CD8-positive, alpha-beta memory T cell (primary cell): ENCODE results near the gene SYT6. TPM values are rescaled to one million over a fixed set of nuclear protein-coding genes. Genes with fewer than 3 reads are reported as not detected.

Source experiments
- CTCF ChIA-PET: fragments of 350-600 bp; sonication (Branson Sonifier 250); formaldehyde crosslinking; loops from one replicate; lab custom pipeline; 2021; ENCODE audit warnings: antibody characterized with exemption; lab: Charles Lee
- POLR2A ChIA-PET: fragments of 350-600 bp; sonication (Branson Sonifier 250); formaldehyde crosslinking; loops from one replicate; lab custom pipeline; 2021; ENCODE audit warnings: antibody characterized with exemption; lab: Charles Lee
- DNase-seq, 5 donors: peaks; one replicate each; pipeline versions ENCODE4 v3.0.0 to v3.0.0-alpha.2; 2020 to 2022; ENCODE audit warnings: mixed read lengths in 1 of 5
- H3K27ac ChIP-seq: one replicate; pipeline ENCODE4 v1.7.0; 2013; ENCODE audit warnings: low read depth, mild to moderate bottlenecking, low read length, moderate library complexity
- H3K27me3 ChIP-seq: 2 replicates; pipeline ENCODE4 v1.7.0; 2013; ENCODE audit warnings: low read length, mild to moderate bottlenecking; ENCODE audit not compliant: insufficient read depth, poor library complexity, severe bottlenecking
- H3K36me3 ChIP-seq: 2 replicates; pipeline ENCODE4 v1.7.0; 2013; ENCODE audit warnings: mild to moderate bottlenecking, low read length, moderate library complexity; ENCODE audit not compliant: insufficient read depth
- H3K4me1 ChIP-seq: 2 replicates; pipeline ENCODE4 v1.7.0; 2013; ENCODE audit warnings: mild to moderate bottlenecking, low read length, moderate library complexity; ENCODE audit not compliant: insufficient read depth
- H3K4me3 ChIP-seq: 2 replicates; pipeline ENCODE4 v1.7.0; 2013; ENCODE audit warnings: mild to moderate bottlenecking, low read length
- H3K9me3 ChIP-seq: 2 replicates; pipeline ENCODE4 v1.7.0; 2013; ENCODE audit warnings: mild to moderate bottlenecking, low read length
- H3K27ac Mint-ChIP-seq, 8 donors: one replicate each; pipeline ENCODE4 v1.8.0; 2020 to 2021; ENCODE audit warnings: mixed read lengths in 8 of 8, mild to moderate bottlenecking in 6 of 8, inconsistent platforms in 3 of 8, moderate library complexity in 3 of 8
- H3K27me3 Mint-ChIP-seq, 2 donors: one replicate each; pipeline ENCODE4 v1.8.0; 2020 to 2021; ENCODE audit warnings: mixed read lengths in 2 of 2, mild to moderate bottlenecking in 1 of 2, moderate library complexity in 1 of 2
- H3K36me3 Mint-ChIP-seq, 3 donors: one replicate each; pipeline ENCODE4 v1.8.0; 2020 to 2021; ENCODE audit warnings: mixed read lengths in 3 of 3, inconsistent platforms in 1 of 3, mild to moderate bottlenecking in 1 of 3
- H3K4me1 Mint-ChIP-seq, 3 donors: one replicate each; pipeline ENCODE4 v1.8.0; 2020 to 2021; ENCODE audit warnings: mixed read lengths in 3 of 3, inconsistent platforms in 1 of 3, mild to moderate bottlenecking in 1 of 3
- H3K4me3 Mint-ChIP-seq, 7 donors: one replicate each; pipeline ENCODE4 v1.8.0; 2020 to 2021; ENCODE audit warnings: mixed read lengths in 7 of 7, mild to moderate bottlenecking in 6 of 7, moderate library complexity in 4 of 7, inconsistent platforms in 2 of 7
- H3K9me3 Mint-ChIP-seq, 5 donors: one replicate each; pipeline ENCODE4 v1.8.0; 2020 to 2022; ENCODE audit warnings: mixed read lengths in 5 of 5, mild to moderate bottlenecking in 3 of 5, moderate library complexity in 2 of 5, inconsistent platforms in 1 of 5
- polyA plus RNA-seq: library from polyadenylated mRNA; unstranded; fragments of 300-500 nt; fragmentation: Illumina TruSeq; gene quantifications from one replicate; pipeline ENCODE4 v1.2.3, GENCODE V29; 2021
- total RNA-seq, 2 experiments: library from RNA; stranded (reverse); gene quantifications; one replicate each; pipeline ENCODE4 v1.2.3, GENCODE V29; 2021

SYT6 gene
- total and polyA plus RNA-seq, 3 experiments from 2014 or later = not detected

DNA sequence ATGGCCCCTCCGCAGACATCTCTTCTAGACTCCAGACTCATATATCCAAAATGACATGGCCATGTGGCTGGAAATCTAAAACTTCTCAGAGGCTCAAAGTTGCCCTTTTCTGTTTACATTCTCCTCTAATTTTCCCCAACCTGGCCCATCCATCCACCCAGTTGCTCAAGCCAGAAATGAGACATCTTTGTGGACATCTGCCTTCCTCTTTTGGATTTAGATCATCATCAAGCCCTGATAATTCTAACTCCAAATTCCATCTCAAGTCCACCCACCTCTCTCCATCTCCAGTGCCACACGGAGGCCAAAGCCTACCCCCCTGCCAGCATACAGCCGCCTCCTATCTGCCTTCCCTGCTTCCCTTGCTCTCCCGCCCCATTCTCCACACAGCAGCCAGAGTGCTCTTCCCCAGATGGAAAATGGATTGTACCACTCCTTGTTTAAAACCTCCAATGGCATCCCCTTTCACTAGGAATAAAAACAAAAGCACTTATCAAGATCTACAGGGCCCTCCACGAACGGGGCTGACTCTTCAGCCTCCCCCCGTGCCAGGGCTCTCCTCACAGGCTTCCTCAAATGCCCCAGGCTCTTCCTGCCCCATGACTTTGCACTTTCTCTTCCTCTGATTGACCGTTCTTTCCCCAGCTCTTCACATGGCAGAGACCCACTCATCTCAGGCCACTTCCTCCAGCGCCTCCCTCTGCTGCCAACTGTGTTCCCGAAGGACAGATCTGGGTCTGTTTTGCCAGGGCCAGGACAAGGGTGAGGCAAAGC, 40.1 kb downstream of the SYT6 start:
- H3K27me3 Mint-ChIP-seq = peaks cover 0 to 3% of the 10 kb centered on the region in 2 donors
- peaks cover 12 to 15% (median 14%) of the 10 kb centered on the region in 3 donors for H3K4me1 Mint-ChIP-seq
- no peak overlapping the region for H3K4me3 ChIP-seq
- H3K27me3 ChIP-seq = no peaks in the 10 kb centered on the region
- DNase-seq = no peak
- ChIA-PET CTCF (no interaction called here), POLR2A (no interaction called here)
- no peak overlapping the region for H3K27ac ChIP-seq
- H3K9me3 ChIP-seq = no peaks in the 10 kb centered on the region
- no peaks in the 10 kb centered on the region for H3K4me1 ChIP-seq
- H3K36me3 Mint-ChIP-seq = no peaks in the 10 kb centered on the region
- no peaks in the 10 kb centered on the region for H3K36me3 ChIP-seq
- H3K4me3 Mint-ChIP-seq = no peak overlapping the region
- peak overlapping the region in 5 of 8 donors; percentile 3 to 72 (median 49) for H3K27ac Mint-ChIP-seq
- no peaks in the 10 kb centered on the region for H3K9me3 Mint-ChIP-seq

DNA sequence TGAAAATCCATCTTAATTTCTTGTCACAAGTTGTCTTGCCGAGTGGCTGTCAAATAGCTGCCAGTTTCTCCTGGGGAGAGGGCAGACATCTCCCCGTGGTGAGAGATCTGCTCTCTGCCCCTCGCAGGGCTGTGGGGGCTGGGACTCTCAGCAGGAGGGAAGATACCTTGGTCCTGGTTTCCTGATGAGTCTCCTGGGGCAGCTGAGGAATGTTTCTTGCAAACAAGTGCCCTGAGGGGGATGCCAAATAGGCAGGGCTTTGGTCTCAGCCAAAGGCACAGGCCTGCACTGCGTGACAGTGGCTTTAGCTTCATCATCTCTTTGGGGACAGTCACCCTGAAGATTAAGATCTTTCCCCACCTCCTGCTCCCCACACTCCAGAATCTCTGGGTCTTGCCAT, 40.9 kb downstream of the SYT6 start:
- H3K4me1 ChIP-seq = no peaks in the 10 kb centered on the region
- CTCF ChIA-PET = interaction anchor here (0.5 to 1.2 kb wide), 2 partner anchors 13 to 1714 kb away, joined by 3 read pairs; no protein-coding TSS in a partner anchor

DNA sequence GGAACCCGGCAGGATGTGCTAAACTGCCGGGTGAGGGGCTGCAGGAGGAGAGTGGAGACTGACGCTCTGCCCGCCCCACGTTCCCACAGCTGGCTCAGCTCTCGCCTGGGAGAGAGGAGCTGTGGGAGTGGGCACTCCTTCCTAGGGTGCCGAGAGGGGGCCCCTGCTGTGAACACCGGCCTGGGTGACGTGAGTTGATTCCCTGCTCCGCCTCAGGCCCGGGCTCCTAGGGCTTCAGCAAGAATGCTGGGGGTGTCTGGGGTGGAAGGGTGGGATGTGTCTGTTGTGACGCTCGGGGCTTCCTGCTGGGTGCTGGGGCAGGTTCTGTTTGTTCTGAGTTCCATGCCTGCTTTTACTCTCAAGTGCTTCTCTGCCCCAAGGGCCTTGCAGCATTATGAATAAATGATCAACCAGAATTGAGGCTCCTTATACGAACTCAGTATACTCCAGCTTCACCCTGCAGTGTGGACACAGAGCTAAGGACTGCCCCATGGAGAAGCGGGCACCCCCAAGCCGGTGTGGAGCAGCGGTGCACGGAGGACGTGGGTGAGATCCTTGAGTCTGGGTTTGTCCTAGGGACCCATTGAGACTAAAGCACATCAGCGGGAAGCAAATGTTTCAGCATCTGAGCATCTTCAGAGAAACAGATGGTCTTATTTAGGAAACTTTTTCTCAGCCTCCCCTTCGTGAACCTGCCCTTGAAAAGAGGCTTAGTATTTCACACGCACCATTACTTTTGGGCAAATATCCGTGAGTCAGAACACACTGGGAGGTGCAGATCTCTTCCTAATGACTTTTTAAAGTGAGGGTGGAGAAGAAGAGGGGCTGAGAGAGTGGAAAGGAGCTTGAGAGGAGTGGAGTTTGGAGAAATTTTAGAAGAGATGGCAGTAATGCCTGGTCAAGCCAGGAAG, 41.7 kb downstream of the SYT6 start:
- H3K9me3 Mint-ChIP-seq = no peaks in the 10 kb centered on the region
- H3K27me3 ChIP-seq = no peaks in the 10 kb centered on the region
- H3K4me3 ChIP-seq = no peak overlapping the region
- no peaks in the 10 kb centered on the region for H3K36me3 Mint-ChIP-seq
- no peaks in the 10 kb centered on the region for H3K36me3 ChIP-seq
- DNase-seq = no peak
- H3K27ac Mint-ChIP-seq = no peak overlapping the region
- H3K4me1 Mint-ChIP-seq = peaks cover 12 to 15% (median 14%) of the 10 kb centered on the region in 3 donors
- ChIA-PET POLR2A (no interaction called here), CTCF (interaction anchor here (1.2 kb wide), 1 partner anchor 12 kb away, joined by 3 read pairs; no protein-coding TSS in a partner anchor)
- no peak overlapping the region for H3K4me3 Mint-ChIP-seq
- no peaks in the 10 kb centered on the region for H3K9me3 ChIP-seq
- no peaks in the 10 kb centered on the region for H3K4me1 ChIP-seq
- peaks cover 0 to 3% of the 10 kb centered on the region in 2 donors for H3K27me3 Mint-ChIP-seq
- H3K27ac ChIP-seq = no peak overlapping the region

More for the DNA sequence above, 40.9 kb downstream of the SYT6 start:
- no peak for DNase-seq
- no peak overlapping the region for H3K27ac Mint-ChIP-seq
- H3K36me3 ChIP-seq = no peaks in the 10 kb centered on the region
- no peak overlapping the region for H3K27ac ChIP-seq
- no peaks in the 10 kb centered on the region for H3K9me3 ChIP-seq
- no peak overlapping the region for H3K4me3 ChIP-seq
- no peaks in the 10 kb centered on the region for H3K9me3 Mint-ChIP-seq
- peaks cover 0 to 3% of the 10 kb centered on the region in 2 donors for H3K27me3 Mint-ChIP-seq
- H3K4me3 Mint-ChIP-seq = no peak overlapping the region
- H3K36me3 Mint-ChIP-seq = no peaks in the 10 kb centered on the region
- H3K27me3 ChIP-seq = no peaks in the 10 kb centered on the region
- H3K4me1 Mint-ChIP-seq = peaks cover 12 to 15% (median 14%) of the 10 kb centered on the region in 3 donors
- POLR2A ChIA-PET = no interaction called here

DNA sequence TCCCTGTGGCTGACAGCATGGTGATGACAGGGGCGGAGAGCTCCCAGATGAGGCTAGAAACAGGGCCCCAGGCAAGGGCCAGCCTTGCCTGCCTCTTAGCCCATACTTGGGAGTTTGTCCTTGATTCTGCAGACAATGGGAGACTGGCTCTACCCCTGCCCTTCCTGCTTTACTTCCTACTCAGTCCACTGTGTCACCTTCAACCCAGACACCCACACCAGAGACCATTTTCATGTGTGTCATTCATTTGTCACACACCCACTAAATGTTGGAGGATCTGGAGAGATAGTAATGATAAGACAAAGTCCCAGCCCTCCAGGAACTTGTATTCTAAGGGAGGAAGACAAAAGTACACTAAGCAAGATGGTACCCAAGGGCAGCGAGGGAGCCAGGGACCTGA, 43.7 kb downstream of the SYT6 start:
- ChIA-PET POLR2A (no interaction called here), CTCF (no interaction called here)
- DNase-seq = no peak
- H3K4me1 Mint-ChIP-seq = peaks cover 12 to 15% (median 14%) of the 10 kb centered on the region in 3 donors
- no peaks in the 10 kb centered on the region for H3K9me3 Mint-ChIP-seq
- no peak overlapping the region for H3K27ac ChIP-seq
- H3K27ac Mint-ChIP-seq = no peak overlapping the region
- H3K27me3 ChIP-seq = no peaks in the 10 kb centered on the region
- no peaks in the 10 kb centered on the region for H3K4me1 ChIP-seq
- H3K9me3 ChIP-seq = no peaks in the 10 kb centered on the region
- no peak overlapping the region for H3K4me3 ChIP-seq
- H3K36me3 ChIP-seq = no peaks in the 10 kb centered on the region
- H3K27me3 Mint-ChIP-seq = peaks cover 0 to 4% of the 10 kb centered on the region in 2 donors
- H3K4me3 Mint-ChIP-seq = no peak overlapping the region
- H3K36me3 Mint-ChIP-seq = no peaks in the 10 kb centered on the region

DNA sequence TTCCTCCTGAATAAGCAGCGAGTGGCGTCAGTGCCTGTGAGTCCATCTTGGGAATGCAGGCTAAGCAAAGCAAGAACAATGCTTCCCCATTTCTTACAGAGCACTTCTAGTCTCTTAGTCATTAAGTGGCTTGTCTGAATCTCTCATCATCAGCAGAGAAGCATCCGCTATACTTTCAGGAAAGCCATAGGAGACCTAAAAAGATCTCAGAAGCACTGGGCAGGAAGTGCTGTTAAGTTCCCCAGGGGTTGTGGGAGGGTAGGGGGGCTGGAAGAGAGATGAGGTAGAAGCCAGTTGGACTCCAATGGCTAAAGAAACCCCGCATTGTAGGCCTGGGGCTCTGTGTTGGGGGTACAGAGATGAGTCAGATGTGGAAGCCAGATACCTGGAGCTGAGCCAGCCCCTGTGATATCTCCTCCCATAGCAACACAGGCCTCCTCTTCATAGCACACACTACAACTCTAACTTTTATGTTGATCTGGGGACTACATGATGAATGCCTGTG, 44.9 kb downstream of the SYT6 start:
- H3K27ac ChIP-seq = no peak overlapping the region
- ChIA-PET POLR2A (no interaction called here), CTCF (no interaction called here)
- no peaks in the 10 kb centered on the region for H3K36me3 Mint-ChIP-seq
- no peaks in the 10 kb centered on the region for H3K4me1 ChIP-seq
- no peaks in the 10 kb centered on the region for H3K27me3 ChIP-seq
- H3K4me1 Mint-ChIP-seq = peaks cover 9 to 15% (median 15%) of the 10 kb centered on the region in 3 donors
- H3K27me3 Mint-ChIP-seq = peaks cover 0 to 2% of the 10 kb centered on the region in 2 donors
- no peak overlapping the region for H3K27ac Mint-ChIP-seq
- no peak overlapping the region for H3K4me3 Mint-ChIP-seq
- DNase-seq = no peak
- no peak overlapping the region for H3K4me3 ChIP-seq
- H3K9me3 ChIP-seq = no peaks in the 10 kb centered on the region
- H3K9me3 Mint-ChIP-seq = no peaks in the 10 kb centered on the region
- no peaks in the 10 kb centered on the region for H3K36me3 ChIP-seq

DNA sequence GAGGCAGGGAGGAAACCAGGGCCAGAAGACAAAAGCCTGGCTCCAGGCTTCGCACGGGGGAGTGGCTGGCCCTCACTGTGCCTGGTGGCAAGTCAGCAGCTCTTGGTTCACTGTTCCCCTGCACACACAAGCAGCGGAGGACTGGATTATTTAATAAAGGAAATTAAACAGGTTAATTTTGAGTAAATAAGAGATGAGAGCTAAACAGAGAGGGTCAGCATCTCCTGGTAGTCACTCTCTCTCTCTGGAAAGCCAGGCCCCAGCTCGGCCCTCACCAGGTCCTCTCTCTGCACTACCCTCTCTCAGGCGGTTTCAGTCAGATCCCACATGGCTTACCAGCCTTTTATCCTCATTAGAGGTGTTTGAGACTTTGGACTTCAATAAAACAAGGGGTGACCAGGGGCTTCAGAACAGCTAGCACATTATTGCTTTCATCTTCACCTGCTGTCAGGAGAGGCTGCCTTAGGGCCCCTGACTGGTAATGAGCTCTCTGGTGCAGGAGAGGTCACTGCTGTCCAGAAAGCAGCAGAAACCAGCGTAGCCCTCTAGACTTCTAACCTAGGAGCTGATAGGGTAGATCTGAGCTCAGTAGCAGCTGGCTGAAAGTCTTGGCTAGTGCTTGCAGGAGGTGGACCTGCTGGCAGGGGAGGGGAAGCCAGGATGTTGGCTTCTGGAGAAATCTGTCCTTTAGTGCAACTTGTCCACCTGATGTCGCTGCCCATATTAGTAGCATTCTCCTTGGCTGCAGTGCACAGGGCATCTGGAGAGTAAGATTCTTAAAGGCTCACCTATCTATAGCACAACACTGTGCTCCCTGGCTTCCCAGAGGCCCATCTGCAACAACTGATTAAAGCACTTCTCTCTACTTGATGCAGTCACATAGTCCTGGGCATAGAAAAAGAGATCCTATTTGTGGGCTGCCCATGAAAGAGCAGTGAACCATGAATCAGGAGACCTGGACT, 45.9 kb downstream of the SYT6 start:
- H3K4me1 ChIP-seq = no peaks in the 10 kb centered on the region

DNA sequence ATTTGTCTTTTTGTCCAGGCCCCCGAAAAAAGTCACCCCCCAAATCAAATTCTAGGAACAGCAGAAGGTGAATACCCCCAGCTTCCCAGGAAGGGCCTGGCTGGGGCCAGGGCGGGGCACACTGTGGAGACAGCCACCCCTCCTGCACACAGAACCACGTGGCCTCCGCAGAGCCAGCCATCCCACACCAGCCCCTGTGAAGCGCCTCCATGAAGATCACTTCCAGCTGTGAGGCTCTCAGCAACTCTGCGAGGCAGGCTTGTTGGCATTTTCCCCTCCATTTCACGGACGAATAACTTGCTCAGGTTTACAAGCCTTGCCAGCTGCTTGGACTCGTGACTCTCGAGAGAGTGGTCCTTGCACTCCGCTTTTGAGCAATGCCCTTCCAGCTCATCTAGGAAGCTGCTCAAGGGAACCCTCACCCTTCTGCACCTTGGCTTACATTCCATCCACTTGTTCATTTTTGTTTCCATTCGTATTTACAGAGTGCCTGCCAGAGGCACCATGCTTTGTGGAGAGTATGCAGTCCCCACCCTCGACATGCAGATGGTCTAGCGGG, 48.2 kb downstream of the SYT6 start:
- Mint-ChIP-seq H3K36me3 (no peaks in the 10 kb centered on the region), H3K27me3 (peaks cover 9 to 12% of the 10 kb centered on the region in 2 donors)

More for the DNA sequence above, 45.9 kb downstream of the SYT6 start:
- ChIA-PET POLR2A (no interaction called here), CTCF (no interaction called here)
- peaks cover 0 to 3% of the 10 kb centered on the region in 2 donors for H3K27me3 Mint-ChIP-seq
- DNase-seq = no peak
- H3K36me3 ChIP-seq = no peaks in the 10 kb centered on the region
- no peaks in the 10 kb centered on the region for H3K36me3 Mint-ChIP-seq
- H3K4me1 Mint-ChIP-seq = peaks cover 0 to 6% (median 6%) of the 10 kb centered on the region in 3 donors
- no peaks in the 10 kb centered on the region for H3K27me3 ChIP-seq
- no peak overlapping the region for H3K27ac Mint-ChIP-seq
- H3K9me3 ChIP-seq = no peaks in the 10 kb centered on the region
- H3K27ac ChIP-seq = no peak overlapping the region
- H3K4me3 Mint-ChIP-seq = no peak overlapping the region
- no peak overlapping the region for H3K4me3 ChIP-seq
- no peaks in the 10 kb centered on the region for H3K9me3 Mint-ChIP-seq

More for the DNA sequence above, 48.2 kb downstream of the SYT6 start:
- H3K27ac Mint-ChIP-seq = no peak overlapping the region
- H3K27me3 ChIP-seq = no peaks in the 10 kb centered on the region
- no peaks in the 10 kb centered on the region for H3K4me1 ChIP-seq
- peaks cover 0 to 6% (median 3%) of the 10 kb centered on the region in 3 donors for H3K4me1 Mint-ChIP-seq
- H3K9me3 Mint-ChIP-seq = no peaks in the 10 kb centered on the region
- H3K4me3 ChIP-seq = no peak overlapping the region
- no peak overlapping the region for H3K4me3 Mint-ChIP-seq
- no peaks in the 10 kb centered on the region for H3K36me3 ChIP-seq
- ChIA-PET POLR2A (no interaction called here), CTCF (no interaction called here)
- H3K9me3 ChIP-seq = no peaks in the 10 kb centered on the region
- no peak overlapping the region for H3K27ac ChIP-seq
- no peak for DNase-seq
